ENCODE results near the gene CTNNA3. TPM values are rescaled to one million over a fixed set of nuclear protein-coding genes. Genes with fewer than 3 reads are reported as not detected.

Gene CTNNA3
- total RNA-seq, 1 donor from 2014 or later = under 0.01 TPM

GRCh38 chr10:66041771-66042170 lies 1654.2 kb downstream of the CTNNA3 start:
- no peaks in the 10 kb centered on the region for H3K27me3 ChIP-seq
- no peak overlapping the region for H3K27ac ChIP-seq
- no peak for DNase-seq (ENCODE audit: low spot score in 2 of 2)
- H3K4me3 ChIP-seq = no peak overlapping the region
- no peaks in the 10 kb centered on the region for H3K36me3 ChIP-seq
- no peaks in the 10 kb centered on the region for H3K4me1 ChIP-seq
- TF ChIP-seq, protein P1, sequence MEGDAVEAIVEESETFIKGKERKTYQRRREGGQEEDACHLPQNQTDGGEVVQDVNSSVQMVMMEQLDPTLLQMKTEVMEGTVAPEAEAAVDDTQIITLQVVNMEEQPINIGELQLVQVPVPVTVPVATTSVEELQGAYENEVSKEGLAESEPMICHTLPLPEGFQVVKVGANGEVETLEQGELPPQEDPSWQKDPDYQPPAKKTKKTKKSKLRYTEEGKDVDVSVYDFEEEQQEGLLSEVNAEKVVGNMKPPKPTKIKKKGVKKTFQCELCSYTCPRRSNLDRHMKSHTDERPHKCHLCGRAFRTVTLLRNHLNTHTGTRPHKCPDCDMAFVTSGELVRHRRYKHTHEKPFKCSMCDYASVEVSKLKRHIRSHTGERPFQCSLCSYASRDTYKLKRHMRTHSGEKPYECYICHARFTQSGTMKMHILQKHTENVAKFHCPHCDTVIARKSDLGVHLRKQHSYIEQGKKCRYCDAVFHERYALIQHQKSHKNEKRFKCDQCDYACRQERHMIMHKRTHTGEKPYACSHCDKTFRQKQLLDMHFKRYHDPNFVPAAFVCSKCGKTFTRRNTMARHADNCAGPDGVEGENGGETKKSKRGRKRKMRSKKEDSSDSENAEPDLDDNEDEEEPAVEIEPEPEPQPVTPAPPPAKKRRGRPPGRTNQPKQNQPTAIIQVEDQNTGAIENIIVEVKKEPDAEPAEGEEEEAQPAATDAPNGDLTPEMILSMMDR (IDR thresholded peaks at IDR 0.05) = no peak
- intact Hi-C loops (cut with DNase I) = no loop called here
- peaks cover 0 to 9% of the 10 kb centered on the region in 2 donors for H3K9me3 ChIP-seq

GRCh38 chr10:66038623-66039022 lies 1657.4 kb downstream of the CTNNA3 start:
- H3K4me3 ChIP-seq = no peak overlapping the region
- H3K9me3 ChIP-seq = peaks cover 0 to 3% of the 10 kb centered on the region in 2 donors
- H3K36me3 ChIP-seq = no peaks in the 10 kb centered on the region
- no peak overlapping the region for H3K27ac ChIP-seq
- H3K4me1 ChIP-seq = no peaks in the 10 kb centered on the region
- intact Hi-C loops (cut with DNase I) = no loop called here
- no peak for DNase-seq (ENCODE audit: low spot score in 2 of 2)
- TF ChIP-seq, protein P1 (IDR thresholded peaks at IDR 0.05) = no peak
- no peaks in the 10 kb centered on the region for H3K27me3 ChIP-seq

DNA sequence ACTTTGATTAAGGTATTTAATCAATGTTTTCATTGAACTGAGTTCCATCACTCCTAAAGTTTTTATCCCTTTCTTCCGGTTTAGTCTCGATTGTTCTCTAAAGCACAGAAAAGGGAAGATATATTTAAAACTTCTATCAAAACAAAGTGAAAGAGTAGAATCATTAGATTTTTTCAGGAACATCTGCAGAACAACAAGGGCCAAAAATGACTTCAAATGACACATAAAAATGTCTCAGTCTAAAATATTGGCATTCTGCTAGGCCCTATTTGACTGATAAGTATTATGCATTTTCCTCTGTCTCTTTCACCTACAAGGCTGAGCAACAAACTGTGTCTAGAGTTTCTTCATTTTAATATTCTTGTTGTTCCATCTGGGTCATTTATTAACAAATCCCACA lies 1669.7 kb downstream of the CTNNA3 start:
- intact Hi-C loops (cut with DNase I) = no loop called here
- Histone ChIP-seq H3K27ac (no peak overlapping the region), H3K4me1 (no peaks in the 10 kb centered on the region), H3K27me3 (no peaks in the 10 kb centered on the region), H3K4me3 (no peak overlapping the region), H3K36me3 (no peaks in the 10 kb centered on the region), H3K9me3 (no peaks in the 10 kb centered on the region)
- TF ChIP-seq, protein P1 (IDR thresholded peaks at IDR 0.05) = no peak
- DNase-seq (ENCODE audit: low spot score in 2 of 2) = no peak

- no peak for DNase-seq (ENCODE audit: low spot score in 2 of 2)
These were observed 1670.8 kb downstream of the CTNNA3 start for GRCh38 chr10:66025186-66025585.

GRCh38 chr10:66021423-66021822 lies 1674.6 kb downstream of the CTNNA3 start:
- Histone ChIP-seq H3K27ac (no peak overlapping the region), H3K9me3 (no peaks in the 10 kb centered on the region), H3K4me3 (no peak overlapping the region), H3K4me1 (no peaks in the 10 kb centered on the region), H3K27me3 (no peaks in the 10 kb centered on the region), H3K36me3 (no peaks in the 10 kb centered on the region)
- intact Hi-C loops (cut with DNase I) = no loop called here
- DNase-seq (ENCODE audit: low spot score in 2 of 2) = no peak
- TF ChIP-seq, protein P1 (IDR thresholded peaks at IDR 0.05) = no peak

More at GRCh38 chr10:66025186-66025585, 1670.8 kb downstream of the CTNNA3 start:
- no peaks in the 10 kb centered on the region for H3K9me3 ChIP-seq
- TF ChIP-seq, protein P1 (IDR thresholded peaks at IDR 0.05) = no peak
- no peaks in the 10 kb centered on the region for H3K4me1 ChIP-seq
- no peak overlapping the region for H3K4me3 ChIP-seq
- no peaks in the 10 kb centered on the region for H3K36me3 ChIP-seq
- H3K27ac ChIP-seq = no peak overlapping the region
- intact Hi-C loops (cut with DNase I) = no loop called here
- no peaks in the 10 kb centered on the region for H3K27me3 ChIP-seq

DNA sequence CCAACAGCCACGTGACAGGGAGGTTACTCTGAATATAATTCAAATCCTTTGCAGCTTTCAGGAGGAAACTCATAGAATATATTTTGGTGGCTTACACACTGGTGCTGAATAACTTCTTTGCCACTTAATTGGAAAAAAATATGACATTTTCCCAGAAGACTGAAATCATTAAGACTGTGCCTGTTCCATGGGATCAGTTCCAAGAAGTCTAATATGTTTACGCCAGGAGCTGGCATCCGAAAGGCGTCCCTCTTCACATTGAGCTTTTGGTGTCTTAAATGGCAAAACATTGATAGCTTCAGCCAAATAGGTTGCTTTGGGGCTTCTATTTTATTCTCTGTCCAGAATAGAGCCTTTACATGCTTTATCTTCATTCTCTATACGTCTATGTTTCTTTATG lies 1687.8 kb downstream of the CTNNA3 start:
- Histone ChIP-seq H3K27ac (no peak overlapping the region), H3K27me3 (no peaks in the 10 kb centered on the region), H3K36me3 (no peaks in the 10 kb centered on the region), H3K4me3 (no peak overlapping the region), H3K9me3 (no peaks in the 10 kb centered on the region), H3K4me1 (no peaks in the 10 kb centered on the region)
- no peak for DNase-seq (ENCODE audit: low spot score in 2 of 2)
- intact Hi-C loops (cut with DNase I) = no loop called here
- TF ChIP-seq, protein P1 (IDR thresholded peaks at IDR 0.05) = no peak

Data from ascending aorta (tissue), 2 donors.